ENCODE results near the gene CASTOR1.

DNA sequence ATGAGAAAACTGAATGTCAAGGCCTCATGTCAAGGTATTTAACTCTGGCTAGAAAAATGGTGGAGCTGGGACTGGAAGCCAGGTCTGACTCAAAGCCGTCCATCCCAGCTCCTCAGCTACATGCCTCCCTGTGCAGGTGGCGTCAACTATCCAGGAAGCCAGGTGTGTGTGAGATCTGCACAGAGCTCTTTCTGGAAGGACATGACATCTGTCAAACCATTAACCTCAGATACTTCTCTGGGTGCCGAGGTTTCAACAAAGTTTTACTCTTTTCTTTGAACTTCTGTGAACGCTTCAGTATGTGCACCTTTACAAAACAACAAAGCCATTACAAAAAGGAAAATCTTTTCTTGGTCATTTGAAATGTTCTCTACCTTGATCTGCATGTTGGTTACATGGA is 7.0 kb upstream of the CASTOR1 start:
- TF ChIP-seq, protein P1, sequence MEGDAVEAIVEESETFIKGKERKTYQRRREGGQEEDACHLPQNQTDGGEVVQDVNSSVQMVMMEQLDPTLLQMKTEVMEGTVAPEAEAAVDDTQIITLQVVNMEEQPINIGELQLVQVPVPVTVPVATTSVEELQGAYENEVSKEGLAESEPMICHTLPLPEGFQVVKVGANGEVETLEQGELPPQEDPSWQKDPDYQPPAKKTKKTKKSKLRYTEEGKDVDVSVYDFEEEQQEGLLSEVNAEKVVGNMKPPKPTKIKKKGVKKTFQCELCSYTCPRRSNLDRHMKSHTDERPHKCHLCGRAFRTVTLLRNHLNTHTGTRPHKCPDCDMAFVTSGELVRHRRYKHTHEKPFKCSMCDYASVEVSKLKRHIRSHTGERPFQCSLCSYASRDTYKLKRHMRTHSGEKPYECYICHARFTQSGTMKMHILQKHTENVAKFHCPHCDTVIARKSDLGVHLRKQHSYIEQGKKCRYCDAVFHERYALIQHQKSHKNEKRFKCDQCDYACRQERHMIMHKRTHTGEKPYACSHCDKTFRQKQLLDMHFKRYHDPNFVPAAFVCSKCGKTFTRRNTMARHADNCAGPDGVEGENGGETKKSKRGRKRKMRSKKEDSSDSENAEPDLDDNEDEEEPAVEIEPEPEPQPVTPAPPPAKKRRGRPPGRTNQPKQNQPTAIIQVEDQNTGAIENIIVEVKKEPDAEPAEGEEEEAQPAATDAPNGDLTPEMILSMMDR (IDR thresholded peaks at IDR 0.05), result no peak
- no peak for TF ChIP-seq POLR2A (IDR thresholded peaks at IDR 0.05)

Measured in Peyer's patch (tissue), 4 donors.